Measurements from ENCODE around the gene KIF19.

- TF ChIP-seq CTCF (IDR thresholded peaks at IDR 0.05) (peak; percentile 98 to 99 (median 99)), POLR2A (IDR thresholded peaks at IDR 0.05) (no peak), POLR2AphosphoS5 (IDR thresholded peaks at IDR 0.05) (peak; percentile 66)
Observed at GRCh38 chr17:74379495-74380085, 53.6 kb downstream of the KIF19 start.
